ENCODE results near the gene CORO7.
"Not testable (repeated sequence)": the region's sequence is repeated elsewhere in the genome, so short reads cannot be mapped to it uniquely, and the experiment has no call there.

CORO7 gene

DNA sequence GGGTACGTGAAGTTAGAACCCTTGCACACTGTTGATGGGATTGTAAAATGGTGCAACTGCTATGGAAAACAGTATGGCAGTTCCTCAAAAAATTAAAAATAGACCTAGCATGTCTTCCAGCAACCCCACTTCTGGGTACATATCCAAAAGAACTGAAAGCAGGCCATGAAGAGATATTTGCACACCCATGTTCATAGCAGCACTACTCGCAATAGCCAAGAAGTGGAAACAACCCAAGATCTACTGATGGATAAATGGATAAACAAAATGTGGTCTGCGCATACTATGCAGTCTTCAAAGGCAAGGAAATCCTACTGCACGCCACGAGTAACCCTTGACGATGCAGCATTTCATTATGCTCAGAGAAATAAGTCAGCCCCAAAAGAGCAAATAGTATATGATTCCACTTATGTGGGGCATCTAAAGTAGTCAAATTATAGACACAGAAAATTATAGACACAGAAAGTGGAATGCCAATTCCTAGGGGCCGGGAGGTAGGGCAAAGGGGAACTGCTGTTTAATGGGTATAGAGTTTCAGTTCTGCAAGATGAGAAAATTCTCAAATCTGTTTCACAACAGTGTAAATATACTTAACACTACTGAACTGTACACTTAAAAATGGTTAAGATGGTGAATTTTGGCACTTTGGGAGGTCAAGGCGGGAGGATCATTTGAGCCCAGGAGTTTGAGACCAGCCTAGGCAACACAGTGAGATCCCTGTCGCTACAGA lies 17.2 kb downstream of the CORO7 start:
- DNase-seq: no peak

DNA sequence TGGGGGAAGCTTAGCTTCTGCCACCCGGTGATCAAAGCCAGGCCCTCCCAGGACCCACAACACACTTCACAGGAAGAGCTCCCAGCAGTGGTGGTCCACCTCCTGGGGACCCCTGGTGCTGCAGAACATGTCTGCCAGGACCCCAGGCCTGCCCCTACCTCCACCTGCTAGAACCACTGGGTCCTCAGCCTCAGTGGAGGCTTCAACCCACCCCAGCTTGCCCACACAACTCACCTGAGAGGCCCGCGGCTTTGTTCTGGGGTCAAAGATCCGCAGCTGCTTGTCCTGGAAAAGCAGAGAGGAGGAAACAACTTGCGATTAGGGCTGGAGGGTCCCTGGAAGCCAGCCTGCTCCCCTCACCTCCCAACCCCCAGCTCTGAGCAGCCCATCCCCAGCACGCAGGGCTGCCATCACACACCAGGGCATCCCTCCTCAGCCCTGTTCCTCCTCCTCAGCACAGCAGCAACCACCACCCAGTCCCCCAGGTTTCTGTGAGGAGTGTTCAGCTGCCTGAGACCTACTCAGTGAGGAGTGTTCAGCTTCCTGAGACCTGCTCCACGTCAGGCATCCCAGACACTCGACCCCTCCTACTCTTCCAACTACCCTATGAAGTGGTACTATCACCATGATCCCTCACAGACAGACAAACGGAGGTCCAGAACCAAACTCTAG lies 21.2 kb downstream of the CORO7 start:
- DNase-seq: no peak

DNA sequence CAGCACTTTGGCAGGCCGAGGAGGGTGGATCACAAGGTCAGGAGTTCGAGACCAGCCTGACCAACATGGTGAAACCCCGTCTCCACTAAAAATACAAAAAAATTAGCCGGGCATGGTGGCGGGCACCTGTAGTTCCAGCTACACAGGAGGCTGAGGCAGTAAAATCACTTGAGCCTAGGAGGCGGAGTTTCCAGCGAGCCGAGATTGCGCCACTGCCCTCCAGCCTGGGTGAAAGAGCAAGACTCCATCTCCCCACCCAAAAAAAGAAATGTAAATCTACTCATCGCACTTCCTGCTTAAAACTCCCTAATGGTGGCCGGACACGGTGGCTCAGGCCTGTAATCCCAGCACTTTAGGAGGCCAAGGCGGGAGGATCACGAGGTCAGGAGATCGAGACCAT lies 22.5 kb downstream of the CORO7 start:
- DNase-seq: not testable (repeated sequence)

DNA sequence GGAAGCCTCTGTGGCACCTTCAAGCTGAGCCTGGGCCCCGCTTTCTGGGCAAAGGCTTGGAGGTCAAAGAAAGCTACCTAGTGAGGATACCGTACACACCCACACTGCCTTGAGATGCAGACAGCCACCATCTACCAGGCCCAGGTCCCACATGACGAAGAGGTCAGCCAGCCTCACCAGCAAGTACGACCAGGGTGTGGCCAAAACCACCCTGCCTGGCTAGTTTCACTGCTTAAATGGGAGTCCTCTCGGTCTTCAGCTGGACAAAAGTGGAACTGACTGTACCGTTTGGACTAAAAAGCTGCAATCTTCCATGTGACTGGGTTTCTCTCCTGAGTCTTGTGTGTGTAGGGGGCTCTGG lies 23.2 kb downstream of the CORO7 start:
- no peak for DNase-seq

DNA sequence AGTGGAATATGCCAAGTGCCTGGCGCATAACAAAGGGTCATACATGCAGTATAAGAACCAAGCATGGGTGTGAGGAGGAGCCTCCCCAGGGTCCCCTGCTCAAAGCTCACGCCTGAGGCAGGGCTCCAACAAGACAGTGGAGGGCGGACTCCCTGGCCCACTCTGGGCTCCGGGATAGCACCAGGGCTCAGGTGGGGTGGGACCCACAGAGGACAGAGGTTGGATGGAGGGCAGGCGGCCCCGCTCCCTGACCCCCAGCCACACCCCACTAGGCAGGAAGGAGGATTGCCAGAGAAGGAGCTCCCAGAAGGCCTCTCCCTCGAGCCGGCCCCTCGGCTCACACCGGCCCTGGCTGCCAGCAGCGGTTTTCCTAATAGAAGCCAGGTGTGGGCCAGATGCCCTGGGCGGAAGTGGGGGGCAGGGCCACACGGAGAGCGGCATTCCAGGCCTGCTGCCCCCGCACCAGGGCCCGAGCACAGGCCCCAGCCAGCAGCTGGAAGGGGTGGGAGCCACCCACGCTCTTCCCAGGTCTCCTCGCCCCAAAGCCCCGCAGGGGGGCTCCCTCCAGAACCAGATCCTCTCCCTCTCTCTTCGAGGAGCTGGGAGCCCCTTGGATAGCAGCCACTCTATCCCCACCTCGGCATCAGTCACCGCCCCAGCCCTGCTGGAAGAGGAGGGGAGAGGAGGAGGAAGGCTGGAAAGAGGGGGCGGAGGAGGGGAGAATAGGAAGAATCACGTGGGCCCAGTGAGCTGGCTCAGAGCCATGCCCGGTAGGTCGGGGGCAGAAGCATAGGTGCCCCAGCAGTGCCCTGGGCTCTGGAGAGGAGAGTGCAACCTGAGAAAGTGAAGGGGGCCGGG lies 23.8 kb downstream of the CORO7 start:
- DNase-seq: no peak

DNA sequence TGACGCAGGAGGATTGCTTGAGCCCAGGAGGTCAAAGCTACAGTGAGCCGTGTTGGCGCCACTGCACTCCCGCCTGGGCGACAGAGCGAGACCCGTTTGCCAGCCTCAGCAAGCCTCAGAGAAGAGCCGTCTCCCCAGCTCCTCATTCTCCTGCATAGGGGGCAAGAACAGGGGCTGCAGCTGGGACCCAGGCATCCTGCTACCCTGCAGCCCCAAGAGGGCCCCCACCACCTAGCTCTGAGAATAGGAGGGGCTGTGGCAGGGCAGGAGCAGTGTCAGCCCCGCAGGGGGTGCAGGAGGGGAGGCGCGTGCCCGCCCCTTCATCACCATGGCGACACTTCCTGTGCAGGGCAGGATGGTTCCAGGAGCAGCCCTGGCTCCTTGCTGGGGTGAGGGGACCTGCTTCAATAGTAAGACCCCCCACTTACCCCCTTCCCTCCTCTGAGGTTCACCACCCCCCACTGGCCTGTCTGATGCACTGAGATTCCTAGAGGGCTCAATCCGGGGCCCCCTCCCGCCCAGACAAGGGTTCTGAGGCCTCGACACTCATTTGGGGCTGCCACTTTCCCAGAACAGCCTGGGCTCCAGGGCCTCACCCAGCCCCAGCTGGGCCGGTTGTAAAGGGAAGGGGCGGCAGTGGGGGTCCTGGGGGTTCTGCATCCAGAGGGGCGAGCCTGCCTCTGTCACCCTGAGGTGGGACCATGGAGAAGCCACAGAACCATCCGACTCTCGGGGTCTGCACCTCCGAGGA lies 24.6 kb downstream of the CORO7 start:
- no peak for DNase-seq

DNA sequence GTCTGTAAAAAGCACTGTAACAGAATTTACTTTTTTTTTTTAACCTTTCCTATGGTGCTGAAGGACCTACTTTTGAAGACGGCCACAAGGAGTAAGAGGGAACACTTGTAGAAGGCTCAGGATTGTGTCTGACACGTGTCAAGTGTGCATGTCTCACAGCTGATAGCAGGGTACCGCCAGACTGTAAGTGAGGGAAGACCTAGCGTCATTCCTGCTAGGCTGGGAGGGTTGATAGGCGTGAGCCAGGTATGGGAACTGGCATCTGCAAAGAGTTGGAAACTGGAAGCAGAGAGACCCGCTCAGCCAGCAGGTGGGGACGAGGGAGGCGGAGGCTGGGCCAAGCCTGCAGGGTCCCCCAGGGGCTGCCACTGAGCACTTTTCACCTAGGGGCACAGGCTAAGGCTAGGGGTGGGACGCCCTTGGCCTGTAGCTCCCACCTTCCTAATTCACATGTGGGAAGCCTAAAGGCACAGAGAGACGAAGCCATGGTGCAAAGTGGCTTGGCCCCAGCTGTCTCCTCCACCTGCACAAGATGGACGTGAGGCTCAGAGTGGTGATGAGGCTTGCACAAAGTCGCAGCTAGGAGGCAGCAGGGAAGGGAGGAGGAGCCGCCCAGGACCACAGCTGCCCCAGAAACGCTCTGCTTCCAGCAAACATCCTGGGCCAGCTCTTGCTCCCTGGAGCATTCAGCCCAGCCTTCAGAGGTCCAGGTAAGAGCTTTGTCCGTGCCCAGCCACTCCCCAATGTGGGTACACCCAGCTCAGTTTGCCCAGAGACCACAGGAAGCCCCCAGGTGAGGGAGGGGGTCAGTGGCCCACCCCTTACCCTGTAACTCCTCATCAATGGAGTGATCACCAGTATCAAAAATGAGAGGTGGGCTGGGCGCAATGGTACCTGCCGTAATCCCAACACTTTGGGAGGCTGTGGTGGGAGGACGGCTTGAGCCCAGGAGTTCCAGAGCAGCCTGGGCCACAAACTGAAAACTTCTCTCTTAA lies 25.8 kb downstream of the CORO7 start:
- no peak for DNase-seq

DNA sequence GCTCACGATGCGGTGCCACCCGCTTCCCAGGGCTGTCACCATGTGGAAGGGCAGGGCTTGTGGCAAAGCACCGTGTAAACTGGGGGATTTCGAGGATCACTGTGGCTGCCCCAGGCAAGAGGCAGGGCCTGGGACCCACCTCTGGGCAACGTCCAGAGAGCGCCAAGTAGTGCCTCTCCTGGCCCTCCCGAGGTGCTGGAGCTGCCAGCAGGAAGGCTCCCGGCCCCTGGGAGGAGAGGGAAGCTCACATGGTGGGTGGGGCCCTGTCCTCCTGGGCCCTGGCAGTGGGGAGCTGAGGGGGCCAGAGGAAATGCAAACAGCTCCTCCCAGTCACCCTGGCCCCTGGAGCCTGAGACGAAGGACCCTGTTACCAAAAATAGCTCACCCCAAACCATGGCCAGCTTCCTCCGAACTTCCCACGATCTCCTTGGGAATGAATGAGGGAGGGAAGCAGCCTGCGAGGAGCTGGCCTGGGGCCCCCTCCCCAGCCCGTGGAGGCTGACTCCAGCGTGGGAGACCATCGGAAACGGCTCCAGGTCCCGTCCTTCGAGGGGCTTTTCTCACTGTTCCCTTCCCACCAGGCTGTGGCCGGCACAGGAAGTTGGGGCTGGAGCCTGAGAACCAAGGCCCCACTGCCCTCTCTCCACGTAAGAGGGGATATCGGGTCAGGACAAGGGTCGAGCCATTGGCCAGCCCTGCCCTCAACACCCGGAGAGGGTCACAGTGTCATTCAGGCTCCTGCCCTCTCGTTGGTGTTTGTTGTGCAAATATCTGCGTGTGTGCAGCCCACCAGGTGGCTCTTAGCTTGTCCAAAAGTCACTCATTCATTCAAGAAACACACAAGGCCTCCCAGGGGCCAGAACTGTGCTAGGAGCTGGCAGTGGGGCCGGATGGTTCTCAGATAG lies 27.1 kb downstream of the CORO7 start:
- no peak for DNase-seq

DNA sequence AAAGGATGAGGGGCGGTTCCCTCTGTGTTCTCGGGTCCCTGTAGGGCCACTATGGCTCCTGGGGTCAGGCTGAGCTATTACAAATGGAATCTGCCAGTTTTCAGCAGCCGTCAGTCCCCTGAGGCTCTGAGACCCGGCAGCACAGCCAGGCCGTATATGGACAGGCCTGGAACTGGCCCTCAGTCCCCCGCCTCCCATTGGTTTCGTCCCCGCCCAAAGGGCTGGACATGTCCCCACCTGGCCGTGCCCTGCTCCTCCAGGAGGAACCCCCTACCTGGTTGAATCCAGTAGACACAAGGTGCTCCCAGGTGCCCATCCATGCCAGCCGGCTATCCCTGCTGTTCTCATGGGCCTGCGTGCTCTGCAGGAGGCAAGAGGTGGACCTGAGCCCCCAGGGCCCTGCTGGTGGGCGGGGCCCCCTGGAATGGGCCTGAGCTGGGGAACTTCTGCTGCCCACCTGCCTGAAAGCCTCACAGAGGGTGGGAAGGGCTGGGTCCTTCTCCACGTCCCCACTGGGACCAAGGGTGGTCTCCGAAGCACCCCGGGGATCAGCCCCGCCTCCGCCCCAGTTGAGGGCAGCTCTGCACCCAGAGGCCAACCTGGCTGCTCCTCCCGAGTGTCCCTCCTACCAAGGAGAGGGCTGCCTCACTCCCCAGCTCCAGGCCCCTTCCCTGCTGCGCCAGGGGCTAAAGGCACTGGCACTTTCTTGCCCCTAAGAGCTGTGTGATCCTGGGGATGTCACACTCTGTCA lies 27.9 kb downstream of the CORO7 start:
- no peak for DNase-seq

DNA sequence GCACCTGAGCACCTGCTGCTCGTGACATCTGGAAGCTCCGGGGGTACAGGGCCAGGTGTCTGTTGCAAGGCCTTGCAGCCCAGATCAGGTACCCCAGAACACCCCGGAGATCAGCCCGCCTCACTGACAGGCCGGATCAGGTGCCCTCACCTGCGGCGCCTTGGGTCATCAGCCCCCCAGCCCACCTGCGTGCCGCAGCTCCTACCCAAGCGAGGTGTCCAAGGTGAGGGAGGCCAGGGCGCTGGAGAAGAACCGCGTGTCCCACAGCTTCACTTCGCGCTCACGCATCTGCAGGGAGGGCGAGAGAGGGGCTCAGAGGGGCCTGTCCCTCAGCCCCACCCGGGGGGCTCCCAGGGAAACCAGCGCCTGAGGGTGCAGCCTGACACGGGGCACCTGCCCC lies 28.6 kb downstream of the CORO7 start:
- no peak for DNase-seq

DNA sequence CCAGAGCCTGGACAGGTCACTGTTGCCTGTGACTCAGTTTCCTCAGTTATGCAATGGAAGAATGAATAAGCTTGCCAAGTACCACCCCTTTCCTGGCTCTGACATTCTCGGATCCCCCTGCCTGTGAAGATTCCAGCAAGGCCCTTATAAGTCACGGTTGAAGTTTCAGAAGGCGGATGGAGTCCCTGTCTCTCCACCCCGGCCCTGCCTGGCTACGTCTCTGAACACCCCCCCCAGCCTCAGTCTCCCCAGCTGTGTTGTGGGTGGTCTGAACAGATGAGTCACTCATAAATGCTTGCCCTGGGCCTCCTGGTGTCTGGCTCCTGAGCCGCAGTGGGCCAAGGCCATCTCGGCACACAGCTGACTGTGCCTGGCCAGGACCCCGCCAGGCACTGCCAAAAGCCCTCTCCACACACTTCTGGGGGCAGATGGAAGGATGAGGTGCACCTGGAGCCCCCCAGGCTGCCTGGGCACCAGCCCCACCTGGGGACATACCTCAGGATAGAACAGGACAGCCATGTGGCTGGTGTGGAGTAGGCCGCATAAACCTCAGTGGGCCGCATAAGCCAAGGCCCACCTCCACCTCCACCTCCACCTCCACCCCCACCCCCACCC lies 29.3 kb downstream of the CORO7 start:
- no peak for DNase-seq

DNA sequence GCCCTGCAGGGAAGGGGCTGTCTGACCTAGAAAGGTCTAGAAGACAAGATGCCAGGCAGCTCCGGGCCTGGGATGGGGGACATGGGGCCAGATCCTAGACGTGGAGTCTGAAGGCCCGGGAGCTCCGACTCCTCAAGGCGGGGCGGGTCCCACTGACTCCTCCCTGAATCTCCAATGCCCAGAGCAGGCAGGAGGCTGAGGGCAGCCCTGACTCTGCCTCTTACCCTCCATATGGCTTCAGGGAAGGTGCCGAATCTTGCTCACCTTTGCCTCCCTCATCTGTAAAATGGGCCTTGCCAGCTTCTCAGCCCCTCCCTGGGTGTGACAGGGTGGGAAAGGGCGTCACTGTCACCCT lies 30.0 kb downstream of the CORO7 start:
- no peak for DNase-seq

DNA sequence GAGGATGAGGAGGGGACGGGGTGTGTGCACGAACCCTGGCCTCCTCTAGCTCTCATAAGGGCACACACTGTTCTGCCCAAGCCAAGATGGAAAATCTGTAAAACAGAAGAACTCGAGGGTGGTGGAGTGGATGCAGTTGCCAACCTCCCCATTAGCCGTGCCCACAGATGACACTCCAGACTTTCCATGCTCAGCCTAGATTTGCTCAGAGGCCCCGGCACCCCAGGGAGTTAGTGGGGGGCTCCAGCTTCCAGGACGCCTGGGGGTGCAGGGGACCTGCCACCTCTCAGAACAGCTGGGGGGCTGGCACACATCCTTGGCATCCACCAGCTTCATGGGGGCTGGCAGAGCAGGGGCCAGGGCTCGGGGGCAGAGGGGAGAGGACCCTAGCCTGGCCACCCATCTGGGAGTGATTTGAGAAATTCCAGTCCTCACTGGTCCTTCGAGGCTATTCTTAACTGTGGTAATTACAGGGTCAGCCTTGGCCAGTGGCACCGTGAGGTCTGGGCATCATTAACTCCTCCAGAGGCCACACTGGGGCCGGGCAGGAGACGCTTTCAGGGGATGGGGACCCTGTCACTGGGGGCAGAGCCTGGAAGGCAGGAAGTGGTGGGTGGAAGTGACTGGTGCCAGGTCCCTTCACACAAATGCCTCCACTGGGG lies 30.5 kb downstream of the CORO7 start:
- DNase-seq: no peak

DNA sequence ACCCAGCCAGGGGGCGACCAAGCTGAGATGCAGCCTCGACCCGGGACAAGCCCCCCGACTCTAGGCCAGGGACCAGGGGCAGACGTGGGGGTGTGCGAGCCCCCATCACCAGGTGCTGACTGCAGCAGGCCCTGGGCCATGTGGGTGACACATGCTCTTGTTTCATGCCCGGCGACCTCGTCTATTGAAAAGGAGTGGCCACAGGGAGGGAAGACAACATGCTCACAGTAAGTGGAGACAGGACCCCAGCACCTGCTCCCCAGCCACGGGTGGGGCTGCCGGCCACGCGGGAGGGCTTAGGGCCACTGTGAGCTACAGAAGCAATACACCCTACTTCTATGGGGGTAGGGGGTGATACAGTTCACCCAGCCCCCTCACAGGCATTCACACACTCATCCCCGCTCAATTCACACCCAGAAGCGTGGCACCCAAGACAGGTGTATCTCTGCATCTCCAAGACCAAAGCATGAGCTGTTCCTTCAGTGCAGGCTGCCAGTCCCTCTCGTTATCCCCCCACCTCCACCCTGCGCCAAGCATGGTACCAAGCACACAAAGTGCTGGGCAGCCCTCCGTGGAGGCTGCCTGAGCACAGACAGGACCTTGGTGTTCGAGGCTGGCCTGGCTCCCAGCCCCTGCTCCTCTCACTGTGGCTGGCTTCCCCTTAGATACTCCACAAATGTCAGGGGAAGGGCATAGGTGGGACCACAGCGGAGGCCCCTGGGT lies 31.2 kb downstream of the CORO7 start:
- DNase-seq: no peak

DNA sequence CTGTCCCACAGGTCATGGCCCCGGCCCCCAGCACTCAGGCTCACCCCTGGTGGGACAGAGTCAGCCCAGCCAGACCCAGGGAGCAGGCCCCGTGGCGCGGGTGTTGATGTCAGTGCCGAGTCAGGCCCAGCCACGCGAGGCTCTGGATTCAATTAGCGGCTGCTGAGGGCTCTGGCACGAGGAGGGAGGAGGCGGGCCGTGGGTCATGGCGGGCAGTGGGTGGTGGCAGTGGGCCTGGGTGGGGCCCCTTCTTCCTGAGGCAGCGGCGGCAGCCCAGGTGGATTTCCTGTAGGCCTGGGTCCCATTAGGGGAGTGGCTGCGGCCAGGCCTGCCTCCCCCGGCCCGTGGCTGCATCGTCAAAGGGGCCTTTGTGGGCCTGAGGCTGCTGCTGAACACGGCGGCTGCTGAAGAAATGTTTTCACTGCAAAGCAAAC lies 31.9 kb downstream of the CORO7 start:
- no peak for DNase-seq

DNA sequence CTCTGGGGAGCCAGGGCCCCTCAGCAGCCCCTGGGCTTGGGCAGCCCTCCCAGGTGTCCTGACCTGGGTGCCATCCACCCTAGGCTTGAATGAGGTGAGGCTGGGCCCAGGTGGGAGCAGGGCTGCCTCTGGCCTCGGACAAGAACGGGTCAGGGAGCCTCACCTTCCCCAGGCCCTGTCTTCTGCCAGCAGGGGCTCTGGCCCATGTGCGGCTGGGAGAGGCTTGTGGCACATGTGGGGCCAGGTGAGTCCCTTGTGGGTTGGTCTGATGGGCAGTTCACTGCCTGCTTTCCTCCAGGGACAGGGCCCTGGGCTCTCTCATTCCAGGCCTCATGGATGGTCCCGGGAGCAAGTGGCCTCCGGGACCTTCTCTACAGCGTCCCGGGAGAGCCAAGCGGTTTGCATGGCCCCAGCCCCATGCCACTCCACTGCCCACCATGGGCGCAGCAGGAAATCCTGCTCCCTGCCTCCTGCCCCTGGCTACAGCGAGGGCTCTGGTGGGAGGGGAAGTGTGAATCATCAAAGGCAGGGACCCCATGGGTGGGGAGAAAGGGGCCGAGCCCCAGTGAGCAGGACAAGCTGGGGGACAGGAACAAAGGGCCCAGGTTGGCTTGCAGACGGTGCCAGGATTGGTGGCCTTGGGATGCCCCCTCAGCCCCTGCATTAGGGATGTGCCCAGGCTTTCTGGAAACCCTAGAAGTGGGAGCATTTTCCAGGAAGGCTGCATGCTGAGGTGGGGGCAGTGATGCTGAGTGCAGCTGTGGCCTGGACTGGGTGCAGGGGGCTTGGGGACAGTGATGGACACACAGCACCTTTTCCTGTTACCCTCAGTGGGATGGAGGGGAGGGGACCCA lies 32.6 kb downstream of the CORO7 start:
- no peak for DNase-seq

DNA sequence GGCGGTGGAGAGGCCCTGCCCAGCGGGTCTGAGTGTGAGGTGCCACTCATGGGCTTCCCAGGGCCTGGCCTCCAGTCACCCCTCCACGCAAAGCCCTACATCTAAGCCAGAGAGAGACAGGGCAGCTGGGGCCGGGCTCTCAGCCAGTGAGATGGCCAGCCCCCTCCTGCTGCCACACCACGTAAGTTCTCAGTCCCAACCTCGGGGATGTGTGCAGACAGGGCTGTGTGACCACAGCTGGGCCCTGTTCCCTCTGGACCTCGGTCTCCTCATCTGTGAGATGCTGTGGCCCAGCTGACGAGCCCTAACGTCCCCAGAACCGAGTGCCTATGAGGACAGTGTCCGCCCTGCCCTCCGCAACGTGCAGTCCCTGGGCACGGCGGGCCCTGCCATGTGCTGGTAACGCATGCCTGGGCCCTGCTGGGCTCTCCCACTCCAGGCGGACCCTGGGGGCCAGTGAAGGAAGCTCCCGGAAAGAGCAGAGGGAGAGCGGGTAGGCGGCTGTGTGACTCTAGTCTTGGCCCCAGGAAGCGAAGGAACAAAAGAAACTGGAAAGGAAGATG lies 33.5 kb downstream of the CORO7 start:
- DNase-seq: no peak
